HG03097 (cell line): Measurements from ENCODE around the gene TTLL9.

Experiments
- ATAC-seq: cut with Tn5 transposase; IDR thresholded peaks from one replicate; pipeline ENCODE4 v1.9.1; 2021; ENCODE audit not compliant: unreplicated experiment, low FRiP score

The TTLL9 gene

DNA sequence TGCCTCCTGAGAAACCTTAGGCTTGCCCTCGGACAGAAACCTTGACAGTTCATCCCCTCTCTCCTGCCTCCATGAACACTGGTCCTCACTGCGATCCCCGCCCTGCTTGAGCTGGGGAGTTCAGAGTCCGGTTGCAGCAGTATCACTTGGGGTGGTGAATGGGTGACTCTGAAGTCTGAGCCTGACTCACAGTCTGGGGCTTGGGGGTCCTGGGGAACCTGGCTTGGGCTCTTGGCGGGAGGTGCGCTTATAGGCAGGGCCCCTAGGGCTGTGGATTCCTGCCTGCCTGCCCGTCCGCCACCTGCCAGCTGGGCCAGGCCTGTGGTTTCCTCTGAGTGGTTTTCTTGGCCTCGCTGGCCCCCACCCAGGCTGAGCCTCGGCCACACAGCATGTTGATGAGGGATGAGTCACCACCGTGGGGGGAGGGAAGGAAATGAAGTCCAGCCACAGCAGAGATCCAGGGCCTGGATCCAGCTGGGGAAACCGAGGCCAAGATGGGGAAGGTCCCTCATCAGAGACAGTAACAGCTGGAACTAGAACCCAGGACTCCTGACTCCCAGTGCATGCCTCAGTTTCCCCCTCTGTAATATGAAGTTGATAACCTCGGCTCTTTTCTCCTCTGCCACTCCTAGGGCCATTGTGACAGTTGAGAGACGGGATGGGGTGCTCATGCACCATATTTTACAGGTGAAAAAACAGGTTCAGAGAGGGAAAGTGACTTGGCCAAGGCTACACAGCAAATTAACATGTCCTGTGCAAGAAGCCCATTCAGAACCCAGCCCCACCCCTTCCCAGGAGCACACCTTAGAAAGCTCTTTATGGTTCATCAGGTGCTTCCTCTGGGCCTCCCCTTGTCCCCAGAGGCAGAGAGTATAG, 34.2 kb upstream of the TTLL9 start:
- ATAC-seq = no peak

GRCh38 chr20:31836853-31837608, 33.4 kb upstream of the TTLL9 start:
- no peak for ATAC-seq

DNA sequence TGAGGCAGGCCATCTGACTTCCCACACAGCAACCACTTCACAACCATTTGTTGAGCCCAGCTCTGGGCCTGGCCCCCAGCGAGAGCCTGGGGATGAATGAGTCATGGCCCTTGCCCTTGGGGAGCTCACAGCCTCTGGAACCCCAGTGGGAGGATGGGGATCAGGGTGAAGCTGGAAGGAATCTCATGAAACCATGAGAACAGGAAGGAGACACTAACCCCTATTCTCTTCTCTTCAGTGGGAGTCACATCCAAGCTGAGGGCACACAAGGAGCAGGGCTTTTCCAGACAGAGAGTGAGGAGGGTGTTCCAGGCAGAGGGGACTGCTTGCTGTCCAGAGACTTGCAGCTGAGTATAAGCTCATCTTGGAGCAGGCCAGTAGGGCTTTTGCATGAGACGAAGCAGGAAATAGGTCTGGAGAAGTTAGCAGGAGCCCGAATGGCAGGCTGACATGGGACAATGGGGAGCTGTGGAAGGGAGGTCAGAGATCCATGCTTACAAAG, 32.5 kb upstream of the TTLL9 start:
- ATAC-seq = no peak

DNA sequence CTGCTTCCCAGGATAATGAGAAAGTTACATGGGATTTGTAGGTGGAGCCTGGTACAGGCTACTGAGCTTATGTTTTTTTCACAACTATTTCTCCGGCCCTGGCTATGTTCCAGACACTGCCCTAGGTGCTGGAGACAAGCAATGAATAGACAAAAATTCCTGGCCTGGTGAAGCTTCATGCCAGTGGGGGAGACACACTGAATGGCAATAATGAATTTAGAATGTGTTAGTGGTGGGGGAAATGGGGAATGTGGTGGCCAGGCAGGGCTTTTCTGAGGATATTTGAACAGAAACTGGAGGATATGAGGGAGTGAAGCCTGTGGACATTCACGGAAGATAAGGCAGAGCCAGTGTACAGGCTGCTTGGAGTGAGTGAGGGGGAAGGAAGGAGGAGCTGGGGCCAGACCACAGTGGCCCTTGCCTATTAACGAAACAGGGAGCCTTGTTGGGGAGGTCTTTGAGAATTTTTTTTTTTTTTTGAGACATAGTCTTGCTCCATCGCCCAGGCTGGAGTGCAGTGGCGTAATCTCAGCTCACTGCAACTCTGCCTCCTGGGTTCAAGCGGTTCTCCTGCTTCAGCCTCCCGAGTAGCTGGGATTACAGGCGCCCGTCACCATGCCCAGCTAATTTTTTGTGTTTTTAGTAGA, 31.7 kb upstream of the TTLL9 start:
- ATAC-seq = no peak

DNA sequence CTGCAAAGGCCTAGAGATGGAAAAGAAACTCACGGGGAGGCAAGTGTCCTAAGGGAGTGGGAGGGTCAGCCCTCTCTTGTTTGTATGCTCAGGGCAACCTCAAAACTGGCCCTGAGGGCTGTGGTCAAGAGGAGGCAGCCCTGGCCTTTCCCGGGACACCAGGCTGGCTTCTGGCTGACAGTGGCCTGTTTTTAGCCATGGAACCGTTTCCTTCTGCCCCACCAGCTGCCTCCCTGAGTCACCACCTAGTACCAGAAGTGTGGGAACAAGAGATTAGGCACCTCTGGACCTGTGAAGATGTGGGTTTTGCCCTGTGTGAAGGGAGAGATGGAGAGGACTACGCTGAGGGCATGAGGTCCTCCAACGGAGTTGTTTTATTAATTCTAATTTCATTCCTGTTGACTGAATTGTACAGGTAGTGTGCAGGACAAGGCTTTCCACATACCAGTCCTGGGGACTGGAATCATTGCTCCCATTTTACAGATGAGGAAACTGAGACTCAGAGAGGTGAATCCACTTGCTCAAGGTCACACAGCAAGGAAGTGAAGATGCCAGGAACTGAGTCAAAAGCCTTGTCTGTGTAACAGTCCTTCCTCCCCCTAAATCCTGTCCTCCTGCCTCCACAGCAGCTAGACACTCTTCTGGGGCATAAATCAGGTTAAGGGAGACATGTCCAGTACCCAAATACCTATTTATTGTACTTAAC, 30.5 kb upstream of the TTLL9 start:
- ATAC-seq = no peak

- ATAC-seq = no peak
These were observed 29.3 kb upstream of the TTLL9 start for GRCh38 chr20:31840906-31841816.

GRCh38 chr20:31841928-31842327, 28.5 kb upstream of the TTLL9 start:
- ATAC-seq = no peak

DNA sequence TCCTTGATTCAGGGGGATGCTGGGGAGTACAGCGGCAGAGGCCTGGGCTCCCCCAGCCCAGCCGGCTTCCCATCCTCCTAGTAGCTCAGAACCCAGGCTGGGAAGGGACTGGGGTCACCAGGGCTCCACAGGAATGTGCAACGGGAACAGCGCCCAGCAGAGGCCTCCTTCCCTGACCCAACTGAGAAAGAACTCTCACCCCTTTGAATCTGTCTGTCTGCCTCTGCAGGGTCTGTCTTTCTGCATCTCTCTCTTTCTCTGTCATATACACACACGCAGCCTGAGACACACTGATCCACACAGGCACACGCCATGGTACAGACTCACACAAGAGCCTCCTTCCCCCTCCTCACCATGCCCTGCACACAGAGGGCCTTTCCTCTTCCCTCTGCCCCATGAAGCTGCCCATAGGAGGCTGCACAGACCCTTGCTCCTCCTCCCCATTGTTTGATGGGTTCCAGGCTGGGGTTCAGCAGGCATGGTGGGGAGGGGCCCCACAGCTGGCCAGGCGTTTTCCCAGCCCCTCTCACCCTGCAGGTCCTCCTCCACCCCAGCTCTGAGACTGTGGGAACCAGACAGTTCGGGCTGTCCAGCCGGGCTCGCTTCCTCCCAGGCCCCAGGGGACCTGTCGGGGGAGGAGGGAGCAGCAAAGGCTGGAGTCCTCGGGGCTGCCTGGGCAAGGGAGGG, 27.8 kb upstream of the TTLL9 start:
- ATAC-seq = no peak

DNA sequence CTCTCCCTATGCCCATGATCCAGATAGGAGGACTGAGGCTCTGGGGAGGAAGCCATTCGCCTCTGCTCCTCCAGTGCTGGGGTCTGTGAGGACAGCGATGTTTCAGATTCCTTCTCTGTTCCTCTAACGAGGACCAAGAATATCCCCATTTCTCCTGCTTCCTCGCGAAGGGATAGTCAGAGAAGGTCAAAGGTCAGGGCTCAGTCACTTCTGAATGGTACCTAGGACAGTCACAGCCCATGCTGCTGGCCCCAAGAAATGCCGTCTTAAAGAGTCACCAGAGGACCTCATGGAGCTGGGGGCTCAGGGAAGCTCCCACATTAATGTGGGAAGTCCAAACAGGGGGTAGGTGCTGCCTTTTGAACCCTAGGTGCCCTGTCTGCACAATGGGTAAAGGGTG, 27.1 kb upstream of the TTLL9 start:
- no peak for ATAC-seq

DNA sequence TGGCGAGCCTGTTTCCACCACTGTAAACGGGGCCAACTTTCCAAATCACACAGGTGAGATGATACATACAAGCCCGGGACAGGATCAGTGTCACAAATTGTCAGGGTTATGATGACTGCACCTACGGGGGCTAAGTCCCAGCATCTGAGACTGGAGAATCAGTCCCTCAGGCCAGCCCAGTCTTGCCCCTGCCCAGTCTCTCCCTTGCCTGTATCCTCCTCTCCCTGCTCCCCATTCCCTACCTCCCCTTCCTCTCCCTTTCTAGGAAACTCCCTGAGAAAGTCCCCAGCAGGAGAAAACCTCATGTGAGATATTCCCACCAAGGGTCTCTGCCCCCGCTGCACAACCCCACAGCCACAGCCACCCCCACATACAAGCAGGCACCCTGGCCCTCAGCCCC, 26.6 kb upstream of the TTLL9 start:
- no peak for ATAC-seq

DNA sequence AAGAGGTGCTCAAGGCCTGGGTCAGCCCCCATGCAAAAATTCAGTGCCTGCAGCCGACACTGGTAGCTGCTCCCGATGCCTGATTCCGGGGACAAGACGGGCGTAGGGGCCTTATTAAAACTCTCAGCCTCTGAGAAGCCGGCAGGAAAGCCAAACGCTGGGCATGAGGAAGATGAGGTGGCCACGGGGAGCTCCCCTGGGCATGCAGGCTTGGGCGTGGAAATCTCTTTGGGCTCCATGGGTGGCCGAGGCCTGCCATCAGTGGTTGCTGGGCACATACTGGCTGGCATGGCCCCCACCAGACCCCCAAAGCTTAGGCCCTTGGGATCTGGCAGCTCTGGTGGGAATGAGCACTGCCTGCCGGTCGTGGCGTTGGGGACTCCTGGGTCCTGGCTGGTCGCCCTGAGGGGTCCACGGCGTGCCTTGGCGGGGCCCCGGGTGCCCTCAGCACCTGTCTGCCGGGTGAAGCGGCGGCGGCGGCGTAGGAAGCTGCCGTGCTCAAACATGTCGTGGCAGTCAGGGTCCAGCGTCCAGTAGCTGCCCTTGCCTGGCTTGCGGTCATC, 25.6 kb upstream of the TTLL9 start:
- ATAC-seq = no peak

DNA sequence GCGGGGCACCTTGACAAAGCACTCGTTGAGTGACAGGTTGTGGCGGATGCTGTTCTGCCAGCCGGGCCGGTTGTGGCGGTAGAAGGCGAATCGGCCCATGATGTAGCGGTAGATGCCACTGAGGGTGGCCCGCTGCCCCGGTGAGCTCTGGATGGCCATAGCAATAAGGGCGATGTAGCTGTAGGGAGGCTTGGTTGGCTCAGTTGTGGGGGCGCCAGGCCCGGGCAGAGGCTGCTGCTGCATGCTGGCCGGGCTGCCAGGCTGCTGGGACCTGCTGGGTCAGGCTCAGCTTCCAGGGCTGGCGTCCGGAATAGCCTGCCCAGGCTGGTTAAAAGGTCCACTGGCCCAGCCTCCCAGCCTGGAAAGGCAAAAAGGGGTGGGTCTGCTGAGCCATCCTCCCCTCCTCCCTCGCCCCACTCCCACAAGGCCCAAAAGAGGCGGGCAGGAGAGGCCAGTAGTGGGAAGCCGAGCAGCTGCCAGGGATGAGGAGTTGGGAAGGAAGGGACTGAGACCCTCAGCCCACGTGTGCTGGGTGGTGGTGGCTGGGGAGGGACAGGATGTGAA, 25.1 kb upstream of the TTLL9 start, which contains the start of gene FOXS1:
TSS of gene FOXS1 (minus strand) at position 305 of the 564 bp plus-strand sequence. CDS start at position 243, 62 bp downstream.
- no peak for ATAC-seq

DNA sequence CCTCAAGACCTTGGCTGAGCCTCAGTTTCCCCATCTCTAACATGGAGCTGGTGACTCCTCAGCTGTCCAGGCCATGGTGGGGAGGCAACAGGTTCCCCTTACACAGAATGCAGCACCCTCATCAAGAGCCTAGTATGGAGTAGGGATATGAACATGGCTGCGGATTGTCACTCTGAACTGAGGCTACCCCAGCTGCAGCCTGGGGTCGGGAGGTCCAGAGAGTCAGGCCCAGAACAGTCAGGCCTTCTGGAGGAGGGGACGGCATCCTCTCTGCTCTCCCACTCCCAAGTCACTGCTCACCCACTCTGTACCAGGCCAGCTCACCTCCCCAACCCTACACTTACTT, 23.7 kb upstream of the TTLL9 start:
- ATAC-seq = no peak

DNA sequence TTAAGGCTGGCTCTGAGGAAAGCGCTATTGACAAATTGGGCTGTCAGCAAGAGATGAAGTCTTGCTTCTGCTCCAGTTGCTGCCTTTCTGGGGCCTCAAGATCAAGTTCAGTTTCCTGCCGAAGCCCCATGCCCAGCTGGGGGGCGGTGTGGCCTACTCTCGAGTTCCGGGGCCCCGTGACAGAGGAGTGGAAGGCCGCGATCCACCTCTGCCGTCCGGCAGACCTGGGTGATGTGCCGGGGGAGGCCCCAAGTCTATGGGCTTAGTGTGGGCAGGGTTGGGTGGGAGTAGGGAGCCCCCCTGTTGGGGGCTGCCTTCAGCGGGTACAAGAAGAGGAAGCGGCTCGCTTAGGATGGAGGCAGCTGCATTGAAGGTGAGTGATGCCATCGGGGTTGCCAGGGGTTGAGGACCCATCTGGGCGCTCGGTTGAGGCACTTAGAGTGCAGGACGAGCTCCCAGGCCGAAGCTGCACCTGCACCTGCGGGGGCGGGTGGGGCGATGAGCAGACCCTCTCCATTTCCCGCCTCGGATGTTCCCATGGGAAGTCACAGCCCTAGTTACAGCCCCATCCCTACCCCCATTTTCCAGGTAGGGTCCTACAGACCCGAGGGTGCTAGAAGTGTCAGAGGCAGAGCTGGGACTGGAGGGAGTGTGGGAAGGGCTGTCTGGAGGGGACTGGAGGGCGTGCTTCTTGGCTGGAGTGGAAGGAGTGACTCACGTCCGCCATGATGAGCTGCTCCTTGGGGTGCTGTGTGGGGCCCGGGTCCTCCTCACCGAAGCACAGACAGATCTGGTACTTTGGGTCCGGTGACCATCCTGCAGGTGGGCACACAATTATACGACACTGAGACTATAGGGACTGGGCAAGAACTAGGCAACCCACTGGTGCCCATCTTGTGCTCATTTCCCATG, 22.1 kb upstream of the TTLL9 start:
- no peak for ATAC-seq

GRCh38 chr20:31849306-31849930, 21.0 kb upstream of the TTLL9 start:
- no peak for ATAC-seq

GRCh38 chr20:31851240-31851955, 19.0 kb upstream of the TTLL9 start:
- no peak for ATAC-seq
